Immature natural killer cell (primary cell): ENCODE data around the gene ATP13A1. TPM values are rescaled to one million over a fixed set of nuclear protein-coding genes. Genes with fewer than 3 reads are reported as not detected.
A peak's percentile ranks its signal among the peaks of the same experiment; 100 is the strongest.

Experiments
- DNase-seq, 3 donors: peaks; one replicate each; pipeline ENCODE4 v3.0.0; 2022; ENCODE audit warnings: mixed read lengths in 1 of 3
- H3K27ac Mint-ChIP-seq, 6 donors: one replicate each; pipeline ENCODE4 v1.8.0; 2020; ENCODE audit warnings: mixed read lengths in 6 of 6, mild to moderate bottlenecking in 5 of 6, inconsistent platforms in 4 of 6, moderate library complexity in 3 of 6
- H3K27me3 Mint-ChIP-seq, 3 donors: one replicate each; pipeline ENCODE4 v1.8.0; 2020 to 2021; ENCODE audit warnings: low read depth in 3 of 3, mild to moderate bottlenecking in 3 of 3, mixed read lengths in 3 of 3, moderate library complexity in 3 of 3, inconsistent platforms in 1 of 3
- H3K36me3 Mint-ChIP-seq, 3 donors: one replicate each; pipeline ENCODE4 v1.8.0; 2020; ENCODE audit warnings: mixed read lengths in 3 of 3, inconsistent platforms in 2 of 3, mild to moderate bottlenecking in 2 of 3
- H3K4me1 Mint-ChIP-seq, 2 donors: one replicate each; pipeline ENCODE4 v1.8.0; 2020; ENCODE audit warnings: inconsistent platforms in 2 of 2, mild to moderate bottlenecking in 2 of 2, mixed read lengths in 2 of 2, moderate library complexity in 1 of 2
- H3K4me3 Mint-ChIP-seq, 5 donors: one replicate each; pipeline ENCODE4 v1.8.0; 2020; ENCODE audit warnings: mild to moderate bottlenecking in 5 of 5, mixed read lengths in 5 of 5, inconsistent platforms in 3 of 5, moderate library complexity in 3 of 5
- H3K9me3 Mint-ChIP-seq, 6 donors: one replicate each; pipeline ENCODE4 v1.8.0; 2020; ENCODE audit warnings: mild to moderate bottlenecking in 6 of 6, mixed read lengths in 6 of 6, inconsistent platforms in 4 of 6, moderate library complexity in 3 of 6
- polyA plus RNA-seq, 3 donors: library from polyadenylated mRNA; unstranded; fragments of 300-500 nt; fragmentation: Illumina TruSeq; gene quantifications; one replicate each; pipeline ENCODE4 v1.2.3, GENCODE V29; 2021

ATP13A1 gene
- polyA plus RNA-seq, 3 donors from 2014 or later, result 8.4 to 29.2 (median 18.6) TPM

DNA sequence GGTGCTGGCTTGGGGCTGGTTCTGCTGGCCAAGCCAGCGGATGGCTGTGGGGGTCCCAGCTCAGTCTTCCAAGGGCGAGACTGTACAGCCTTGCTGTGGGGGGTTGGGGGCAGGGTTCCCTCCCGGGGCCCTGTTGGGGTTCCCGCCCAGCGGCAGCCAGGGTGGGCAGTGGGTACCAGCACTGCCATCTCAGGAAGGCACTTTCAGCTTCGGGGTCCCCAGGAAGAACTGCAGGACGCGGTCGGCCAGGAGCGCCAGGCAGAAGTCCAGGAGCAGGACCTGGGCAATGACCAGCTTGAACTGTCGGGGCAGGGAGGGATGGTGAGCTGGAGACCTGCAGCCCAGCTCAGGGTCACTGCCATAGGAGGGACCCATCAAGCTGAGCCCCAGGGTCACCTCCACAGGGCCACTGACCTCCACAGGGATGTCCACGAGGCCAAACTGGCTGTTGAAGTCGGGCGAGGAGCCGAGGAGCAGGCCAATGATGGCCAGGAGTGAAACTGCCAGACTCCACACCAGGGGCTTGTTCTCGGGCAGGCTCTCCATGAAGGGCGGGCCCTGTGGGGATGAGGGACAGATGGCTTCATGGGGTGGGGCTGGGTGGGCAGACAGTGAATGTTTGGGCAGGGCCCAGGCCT is 18.1 kb downstream of the ATP13A1 start:
- H3K36me3 Mint-ChIP-seq, result peaks cover 0 to 4% (median 0%) of the 10 kb centered on the region in 3 donors
- H3K27ac Mint-ChIP-seq, result peak overlapping the region in 2 of 6 donors; percentile 16 to 50
- H3K4me3 Mint-ChIP-seq, result no peak overlapping the region
- no peak for DNase-seq
- H3K27me3 Mint-ChIP-seq, result peaks cover 2 to 13% (median 9%) of the 10 kb centered on the region in 3 donors
- H3K9me3 Mint-ChIP-seq, result no peaks in the 10 kb centered on the region
- peaks cover 20% of the 10 kb centered on the region in 2 donors for H3K4me1 Mint-ChIP-seq

DNA sequence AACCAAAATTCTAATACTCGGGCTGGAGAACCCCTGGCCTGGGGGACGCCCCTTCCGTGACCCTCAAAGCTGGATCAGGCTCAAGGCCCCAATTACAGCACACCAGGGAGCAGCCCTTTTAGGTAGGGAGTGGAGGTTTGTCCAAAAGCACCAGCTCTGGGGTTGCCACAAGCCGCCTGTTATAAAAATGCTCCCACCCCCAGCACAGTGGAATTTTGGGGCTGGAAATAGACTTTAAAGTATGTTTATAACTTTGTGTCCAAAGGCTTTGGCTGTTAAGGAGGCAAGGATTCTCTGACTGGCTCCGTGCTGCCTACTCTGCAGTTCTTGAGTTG is 19.5 kb downstream of the ATP13A1 start:
- Mint-ChIP-seq H3K4me3 (peak overlapping the region; percentile 95 to 99 (median 98)), H3K9me3 (no peaks in the 10 kb centered on the region), H3K27me3 (peaks cover 2 to 11% (median 9%) of the 10 kb centered on the region in 3 donors), H3K4me1 (peaks cover 20 to 23% of the 10 kb centered on the region in 2 donors), H3K27ac (peak overlapping the region; percentile 94 to 98 (median 96)), H3K36me3 (no peaks in the 10 kb centered on the region)
- DNase-seq, result no peak

DNA sequence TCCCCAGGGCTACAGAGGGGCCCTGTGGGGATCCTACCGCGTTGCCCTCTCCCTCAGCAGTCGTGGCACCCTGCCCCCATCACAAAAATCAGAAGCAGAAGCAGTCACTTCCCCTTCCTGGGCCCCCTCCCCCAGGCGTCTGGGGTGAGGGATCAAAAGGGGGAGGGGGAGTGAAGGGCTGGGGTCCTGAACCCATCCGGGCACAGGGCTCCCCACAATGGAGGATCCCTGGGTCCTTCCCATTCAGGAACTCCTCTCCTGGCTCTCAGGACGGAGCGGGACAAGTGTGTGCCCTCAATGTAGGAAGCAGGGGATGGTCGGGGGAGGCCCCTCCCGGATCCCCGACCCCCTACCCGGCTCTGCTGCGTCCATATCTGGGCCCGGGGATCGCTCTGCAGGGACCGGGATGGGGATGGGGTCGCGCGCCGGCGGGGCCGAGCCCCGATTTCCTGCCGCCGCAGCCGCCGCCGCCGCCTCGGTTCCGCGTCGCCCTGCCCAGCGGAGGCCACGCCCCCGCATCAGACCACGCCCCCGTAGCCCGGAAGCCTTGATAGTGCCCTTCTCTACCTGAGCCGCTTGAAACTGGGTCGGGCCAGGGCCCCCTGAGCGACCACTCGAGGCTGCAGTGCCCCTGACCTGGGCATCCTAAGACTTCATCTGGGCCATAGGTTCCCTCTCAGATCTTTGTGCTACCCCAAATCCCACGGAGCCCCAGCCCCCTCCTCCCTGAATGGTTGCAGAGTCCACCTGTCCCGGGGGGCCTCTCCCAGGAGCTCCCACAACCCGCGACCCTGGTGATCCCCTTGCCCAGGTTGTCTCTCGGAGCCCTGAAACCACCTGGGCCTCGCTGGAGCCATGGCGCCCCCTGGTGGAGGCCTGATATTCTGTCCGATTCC is 20.1 kb downstream of the ATP13A1 start, which contains the start of gene GMIP:
Gene GMIP (minus strand): TSS at position 500 of the 896 bp plus-strand sequence. CDS start 128 bp downstream, at position 372.
- Mint-ChIP-seq H3K4me1 (peaks cover 20 to 23% of the 10 kb centered on the region in 2 donors), H3K27ac (peak within 1 kb of the TSS; percentile 94 to 98 (median 96)), H3K4me3 (peak within 1 kb of the TSS; percentile 95 to 99 (median 98)), H3K36me3 (peaks cover 0 to 2% (median 0%) of the 10 kb centered on the region in 3 donors), H3K9me3 (no peaks in the 10 kb centered on the region), H3K27me3 (peaks cover 2 to 11% (median 9%) of the 10 kb centered on the region in 3 donors)
- peak; percentile 82 to 87 (median 87) for DNase-seq

DNA sequence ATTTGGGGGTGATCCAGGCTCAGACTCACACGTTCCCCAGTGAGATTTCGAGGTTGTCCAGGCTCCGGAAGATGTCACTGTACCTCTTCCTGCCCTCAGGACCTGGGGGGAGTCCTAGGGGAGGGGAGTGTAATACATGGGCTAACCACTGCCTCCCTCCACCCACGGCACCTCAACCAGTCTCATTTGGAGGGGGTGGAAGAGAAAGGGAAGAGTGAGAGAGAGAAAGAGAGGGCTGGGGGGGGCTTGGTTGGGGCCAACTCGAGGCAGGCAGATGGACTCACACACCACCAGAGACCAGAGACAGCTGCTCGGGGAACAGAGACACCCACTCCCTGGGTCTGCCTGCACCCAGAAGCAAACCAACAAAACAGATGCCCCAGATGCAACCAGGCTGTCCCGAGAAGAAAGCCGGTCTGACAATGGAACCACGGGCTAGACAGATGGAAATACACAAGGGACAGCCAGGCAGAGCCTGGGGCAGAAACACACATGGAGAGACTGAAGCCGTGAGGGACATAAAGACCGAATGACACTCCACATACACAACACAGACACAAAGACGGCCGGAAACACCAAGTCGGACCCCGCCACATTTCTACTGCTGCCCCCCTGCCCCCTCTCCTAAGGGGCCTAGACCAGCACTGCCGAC is 20.8 kb downstream of the ATP13A1 start:
- peaks cover 20 to 23% of the 10 kb centered on the region in 2 donors for H3K4me1 Mint-ChIP-seq
- peaks cover 2 to 11% (median 8%) of the 10 kb centered on the region in 3 donors for H3K27me3 Mint-ChIP-seq
- H3K27ac Mint-ChIP-seq, result peak overlapping the region; percentile 94 to 98 (median 96)
- H3K4me3 Mint-ChIP-seq, result peak overlapping the region; percentile 95 to 99 (median 98)
- H3K36me3 Mint-ChIP-seq, result peaks cover 0 to 4% (median 0%) of the 10 kb centered on the region in 3 donors
- H3K9me3 Mint-ChIP-seq, result no peaks in the 10 kb centered on the region
- peak; percentile 58 to 68 (median 63) for DNase-seq

DNA sequence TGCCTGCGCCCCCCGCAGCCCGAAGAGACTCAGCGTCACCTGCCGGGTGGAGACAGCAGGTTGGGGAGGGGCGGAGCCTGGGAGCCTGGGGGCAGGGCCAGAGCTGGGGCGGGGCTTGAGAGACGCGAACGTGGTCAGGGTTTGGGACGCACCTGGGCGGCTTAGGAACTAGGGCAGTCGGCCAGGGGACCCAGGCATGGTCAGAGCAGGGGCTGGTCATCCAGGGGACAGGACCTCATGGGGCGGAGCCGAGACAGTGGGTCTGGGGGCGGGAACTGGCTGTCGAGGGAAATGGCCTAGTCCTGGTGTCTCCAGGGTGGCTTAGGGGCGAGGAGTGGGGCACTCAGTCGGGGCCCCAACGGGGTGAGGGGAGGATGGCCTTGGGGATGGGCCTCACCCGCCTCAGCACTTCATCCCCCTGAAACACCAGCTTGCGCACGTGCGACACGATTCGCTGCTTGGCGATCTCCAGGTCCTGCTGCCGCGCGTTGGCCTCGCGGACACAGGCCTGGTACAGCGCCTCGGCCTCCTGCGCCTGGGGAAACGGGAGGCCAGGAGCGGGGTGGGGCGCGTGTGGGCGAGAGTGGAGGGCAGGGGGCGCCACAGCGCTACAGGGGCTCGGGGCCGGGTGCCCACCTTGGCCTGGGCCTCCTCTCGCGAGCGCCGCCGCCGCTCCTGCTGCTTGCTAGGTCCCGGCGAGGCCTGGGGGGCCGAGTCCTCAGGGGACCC is 25.8 kb downstream of the ATP13A1 start:
- Mint-ChIP-seq H3K9me3 (no peaks in the 10 kb centered on the region), H3K27ac (no peak overlapping the region), H3K36me3 (peaks cover 12 to 29% (median 14%) of the 10 kb centered on the region in 3 donors), H3K27me3 (peaks cover 0 to 8% (median 3%) of the 10 kb centered on the region in 3 donors), H3K4me1 (peaks cover 17 to 23% of the 10 kb centered on the region in 2 donors), H3K4me3 (no peak overlapping the region)
- no peak for DNase-seq

DNA sequence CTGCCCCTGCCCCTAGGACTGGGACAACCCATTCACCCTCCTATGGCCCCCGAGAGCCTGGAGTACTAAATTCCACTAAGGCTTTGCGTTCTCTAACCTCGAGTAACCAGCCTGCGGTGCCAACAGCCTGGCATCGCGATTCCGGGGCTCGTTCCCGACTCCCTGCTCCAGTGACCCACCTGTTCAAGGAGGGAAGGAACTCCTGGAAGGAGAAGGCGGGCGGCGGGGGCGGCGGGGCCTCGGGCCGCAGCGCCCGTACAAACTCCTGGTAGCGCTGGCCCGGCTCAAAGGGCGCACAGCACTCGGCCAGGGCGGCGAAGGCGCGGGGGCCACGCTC is 26.3 kb downstream of the ATP13A1 start:
- Mint-ChIP-seq H3K9me3 (no peaks in the 10 kb centered on the region), H3K4me3 (no peak overlapping the region), H3K36me3 (peaks cover 14 to 32% (median 17%) of the 10 kb centered on the region in 3 donors), H3K27ac (no peak overlapping the region), H3K27me3 (peaks cover 0 to 5% (median 0%) of the 10 kb centered on the region in 3 donors), H3K4me1 (peaks cover 11 to 18% of the 10 kb centered on the region in 2 donors)
- DNase-seq, result no peak

DNA sequence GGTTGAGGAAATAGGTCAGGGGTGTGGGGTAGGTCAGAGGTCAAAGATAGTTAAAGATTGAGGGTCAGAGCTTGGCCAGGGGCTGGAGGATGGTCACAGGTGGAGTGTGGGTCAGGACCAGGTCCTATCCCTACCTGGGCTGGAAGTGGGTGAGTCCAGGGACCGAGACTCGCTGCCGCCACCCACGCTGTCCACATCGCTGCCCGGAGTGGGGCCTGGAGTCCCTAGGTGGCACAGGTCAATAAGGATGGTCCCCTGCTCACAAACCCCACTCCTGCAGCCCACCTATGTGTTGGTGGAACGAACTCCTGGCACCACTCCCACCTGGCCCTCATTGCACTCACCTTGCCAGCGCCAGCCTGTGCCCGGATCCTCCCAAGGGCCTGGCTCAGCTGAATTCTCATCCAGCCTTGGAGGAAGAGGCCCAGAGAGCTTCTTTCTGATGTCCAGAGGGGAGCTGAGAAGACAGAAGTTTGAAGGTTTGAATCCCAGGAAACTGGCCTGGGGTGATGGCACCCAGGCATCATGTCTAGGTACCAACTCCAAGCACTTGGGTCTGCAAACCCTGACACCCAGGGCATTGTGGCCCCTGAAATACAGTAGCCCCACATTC is 26.8 kb downstream of the ATP13A1 start:
- H3K27ac Mint-ChIP-seq, result no peak overlapping the region
- peaks cover 0 to 5% (median 0%) of the 10 kb centered on the region in 3 donors for H3K27me3 Mint-ChIP-seq
- peaks cover 14 to 32% (median 17%) of the 10 kb centered on the region in 3 donors for H3K36me3 Mint-ChIP-seq
- DNase-seq, result no peak
- H3K9me3 Mint-ChIP-seq, result no peaks in the 10 kb centered on the region
- no peak overlapping the region for H3K4me3 Mint-ChIP-seq
- H3K4me1 Mint-ChIP-seq, result peaks cover 7 to 13% of the 10 kb centered on the region in 2 donors

DNA sequence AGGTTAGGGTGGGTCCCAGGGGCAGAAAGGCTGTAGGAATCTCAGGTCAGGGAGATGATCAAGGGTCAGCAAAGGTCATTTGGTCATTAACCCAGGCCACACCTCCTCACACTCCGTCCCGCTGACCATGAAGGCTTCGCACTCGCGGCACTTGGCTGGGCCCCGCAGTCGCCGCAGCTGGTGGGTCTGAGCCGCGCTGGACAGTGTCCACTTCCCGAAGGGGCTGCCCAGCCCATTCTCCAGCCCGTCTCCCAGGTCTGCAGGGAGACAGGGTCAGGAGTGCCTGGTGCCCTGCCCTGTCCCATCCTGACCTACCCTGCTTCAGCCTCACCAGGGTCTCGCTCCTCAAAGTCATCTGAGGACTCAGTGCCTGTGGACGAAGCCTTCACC is 28.2 kb downstream of the ATP13A1 start:
- Mint-ChIP-seq H3K27me3 (peaks cover 0 to 5% (median 0%) of the 10 kb centered on the region in 3 donors), H3K36me3 (peaks cover 14 to 32% (median 17%) of the 10 kb centered on the region in 3 donors), H3K27ac (no peak overlapping the region), H3K4me3 (no peak overlapping the region), H3K9me3 (no peaks in the 10 kb centered on the region), H3K4me1 (peaks cover 6 to 10% of the 10 kb centered on the region in 2 donors)
- DNase-seq, result no peak

DNA sequence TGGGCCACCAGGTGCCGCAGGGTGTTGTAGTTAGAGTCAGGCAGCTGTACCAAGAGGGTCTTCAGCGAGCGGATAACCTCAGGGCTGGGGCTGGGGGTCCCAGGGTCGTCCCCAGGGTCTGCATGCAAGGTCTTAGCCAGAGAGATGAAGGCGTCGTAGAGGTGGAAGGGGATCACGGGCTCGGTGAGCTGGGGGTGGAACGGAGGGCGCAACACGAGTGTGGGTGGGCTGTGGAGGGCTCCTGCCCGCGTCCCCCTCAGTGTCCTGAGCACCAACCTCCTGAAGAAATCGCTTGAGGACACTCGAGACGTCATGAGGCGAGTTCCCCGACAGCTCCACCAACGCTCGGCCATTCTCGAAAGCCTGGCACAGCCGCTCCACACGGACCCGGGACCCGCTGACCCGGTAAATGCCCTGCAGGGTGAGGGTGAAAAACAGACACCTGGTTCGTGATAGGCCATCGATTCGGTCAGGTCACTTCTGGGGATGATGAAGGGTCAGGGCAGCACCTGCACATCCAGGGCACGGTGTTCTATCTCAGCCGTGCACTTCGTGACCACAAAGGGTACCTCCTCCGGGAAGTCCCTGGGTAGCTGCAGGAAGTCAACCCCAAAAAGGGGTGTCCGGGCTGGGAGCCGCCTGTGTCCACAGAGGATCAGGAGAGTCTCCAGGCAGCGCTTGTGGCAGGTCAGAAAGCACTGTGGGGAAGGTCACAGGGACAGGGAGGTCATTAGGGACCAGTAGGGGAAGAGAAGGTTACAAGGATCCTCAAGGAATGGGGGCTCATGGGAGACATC is 28.8 kb downstream of the ATP13A1 start:
- DNase-seq, result no peak
- Mint-ChIP-seq H3K27me3 (peaks cover 0 to 5% (median 0%) of the 10 kb centered on the region in 3 donors), H3K4me3 (no peak overlapping the region), H3K9me3 (no peaks in the 10 kb centered on the region), H3K36me3 (peaks cover 14 to 32% (median 17%) of the 10 kb centered on the region in 3 donors), H3K27ac (peak overlapping the region in 2 of 6 donors; percentile 21 to 34), H3K4me1 (peaks cover 6 to 7% of the 10 kb centered on the region in 2 donors)

DNA sequence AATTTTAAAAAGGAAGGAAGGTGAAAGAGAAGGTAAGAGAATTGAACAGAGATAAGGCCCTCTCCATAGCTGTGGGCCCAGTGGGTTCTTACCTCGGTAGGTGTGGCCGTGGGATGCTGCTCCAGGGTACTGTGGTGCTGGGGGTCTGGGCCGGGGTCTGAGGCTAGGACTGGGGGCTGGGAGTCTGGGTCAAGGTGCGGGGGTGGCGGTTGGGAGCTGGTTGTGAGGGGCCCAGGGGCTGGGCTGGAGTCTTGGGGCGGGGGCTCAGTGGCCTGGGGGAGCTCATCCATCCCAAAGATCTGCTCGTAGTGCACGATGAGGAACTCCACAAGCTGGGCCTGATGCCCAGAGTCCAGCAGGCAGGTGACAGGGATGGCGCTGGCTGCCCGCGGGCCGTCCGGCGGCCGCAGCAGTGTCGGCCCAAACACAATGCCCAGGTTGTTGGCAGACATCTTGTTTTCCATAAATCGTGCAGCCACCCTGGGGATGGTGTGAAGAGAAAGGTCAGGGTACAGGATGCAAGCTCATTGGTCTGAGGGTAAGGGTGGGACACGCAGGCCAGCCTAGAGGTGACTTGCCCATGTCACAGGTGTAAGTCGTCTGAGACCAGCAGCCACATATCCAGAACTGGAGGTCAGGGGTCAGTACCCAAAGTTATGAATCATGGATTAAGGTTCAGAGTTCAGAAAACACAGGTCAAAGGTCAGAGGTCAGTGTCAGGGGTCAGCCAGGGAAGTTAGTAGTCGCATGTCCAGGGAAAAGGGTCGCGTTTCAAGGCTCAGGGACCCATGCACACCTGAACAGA is 29.6 kb downstream of the ATP13A1 start:
- H3K4me3 Mint-ChIP-seq, result no peak overlapping the region
- no peak for DNase-seq
- H3K27me3 Mint-ChIP-seq, result peaks cover 0 to 6% (median 2%) of the 10 kb centered on the region in 3 donors
- H3K27ac Mint-ChIP-seq, result peak overlapping the region; percentile 10 to 70 (median 34)
- no peaks in the 10 kb centered on the region for H3K9me3 Mint-ChIP-seq
- H3K4me1 Mint-ChIP-seq, result peaks cover 6 to 7% of the 10 kb centered on the region in 2 donors
- peaks cover 14 to 32% (median 17%) of the 10 kb centered on the region in 3 donors for H3K36me3 Mint-ChIP-seq

DNA sequence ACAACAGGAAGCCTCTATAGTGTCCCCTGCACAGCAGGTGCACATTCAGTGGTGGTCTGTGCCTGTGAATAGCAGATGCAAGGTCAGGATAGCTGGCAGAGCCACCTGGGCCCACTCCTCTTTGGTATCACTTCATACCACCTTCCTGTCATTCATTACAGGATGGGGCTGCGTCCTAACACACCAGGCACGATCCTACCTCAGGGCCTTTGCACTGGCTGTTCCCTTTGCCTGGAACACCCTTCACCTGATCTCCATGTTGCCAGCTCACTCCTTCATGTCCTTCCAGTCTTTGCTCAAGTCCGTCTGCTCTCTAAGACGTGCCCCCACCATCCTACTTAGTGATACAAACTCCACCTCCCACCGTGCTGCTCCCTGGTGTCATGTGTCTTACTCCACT is 30.8 kb downstream of the ATP13A1 start:
- no peak overlapping the region for H3K4me3 Mint-ChIP-seq

More for the DNA sequence above, 30.8 kb downstream of the ATP13A1 start:
- peaks cover 7 to 10% of the 10 kb centered on the region in 2 donors for H3K4me1 Mint-ChIP-seq
- H3K9me3 Mint-ChIP-seq, result no peaks in the 10 kb centered on the region
- H3K27ac Mint-ChIP-seq, result peak overlapping the region in 4 of 6 donors; percentile 6 to 53 (median 29)
- peaks cover 14 to 28% (median 17%) of the 10 kb centered on the region in 3 donors for H3K36me3 Mint-ChIP-seq
- DNase-seq, result no peak
- peaks cover under 1 to 10% (median 4%) of the 10 kb centered on the region in 3 donors for H3K27me3 Mint-ChIP-seq
